H9 (cell line): ENCODE results near the gene KLRC2. TPM values are rescaled to one million over a fixed set of nuclear protein-coding genes. Genes with fewer than 3 reads are reported as not detected.
"Not testable (repeated sequence)": the region's sequence is repeated elsewhere in the genome, so short reads cannot be mapped to it uniquely, and the experiment has no call there.

Experiments
- DNase-seq: peaks from one replicate; pipeline ENCODE4 v3.0.0-alpha.2; 2017
- H2AFZ ChIP-seq: one replicate; pipeline ENCODE4 v1.6.1; 2013; ENCODE audit warnings: mild to moderate bottlenecking, low read length, control low read depth, moderate library complexity
- H2AK5ac ChIP-seq: 2 replicates; pipeline ENCODE4 v1.6.1; 2013; ENCODE audit warnings: low read length, control low read depth, mixed read lengths; ENCODE audit not compliant: insufficient read length
- H2BK120ac ChIP-seq: one replicate; pipeline ENCODE4 v1.6.1; 2013; ENCODE audit warnings: low read depth, mild to moderate bottlenecking, low read length, control low read depth, inconsistent platforms; ENCODE audit not compliant: poor library complexity, severe bottlenecking
- H2BK12ac ChIP-seq: 2 replicates; pipeline ENCODE4 v1.6.1; 2013; ENCODE audit warnings: low read length, control low read depth, mixed read lengths, low read depth; ENCODE audit not compliant: insufficient read length
- H2BK15ac ChIP-seq: 2 replicates; pipeline ENCODE4 v1.6.1; 2013; ENCODE audit warnings: low read depth, low read length, control low read depth
- H2BK20ac ChIP-seq: one replicate; pipeline ENCODE4 v1.6.1; 2013; ENCODE audit warnings: low read depth, mild to moderate bottlenecking, low read length, control low read depth, inconsistent platforms; ENCODE audit not compliant: poor library complexity, severe bottlenecking
- H2BK5ac ChIP-seq: 2 replicates; pipeline ENCODE4 v1.6.1; 2013; ENCODE audit warnings: low read length, control low read depth, mixed read lengths; ENCODE audit not compliant: insufficient read length
- H3K14ac ChIP-seq: 2 replicates; pipeline ENCODE4 v1.6.1; 2013; ENCODE audit warnings: low read length, control low read depth; ENCODE audit not compliant: insufficient read depth
- H3K18ac ChIP-seq: 2 replicates; pipeline ENCODE4 v1.6.1; 2013; ENCODE audit warnings: low read depth, mild to moderate bottlenecking, mixed read lengths, low read length, control low read depth; ENCODE audit not compliant: insufficient read length
- H3K23ac ChIP-seq: 2 replicates; pipeline ENCODE4 v1.6.1; 2013; ENCODE audit warnings: low read length, control low read depth, mixed read lengths, low read depth; ENCODE audit not compliant: insufficient read length
- H3K23me2 ChIP-seq: 2 replicates; pipeline ENCODE4 v1.6.1; 2013; ENCODE audit warnings: low read depth, mild to moderate bottlenecking, mixed read lengths, low read length, control low read depth; ENCODE audit not compliant: insufficient read length, poor library complexity, severe bottlenecking
- H3K27ac ChIP-seq: 2 replicates; pipeline ENCODE4 v1.5.1; 2013; ENCODE audit warnings: low read length, control low read depth, mixed read lengths, low read depth; ENCODE audit not compliant: insufficient read length
- H3K27me3 ChIP-seq: 2 replicates; pipeline ENCODE4 v1.6.1; 2013; ENCODE audit warnings: low read length, control low read depth, inconsistent platforms; ENCODE audit not compliant: insufficient read depth
- H3K4ac ChIP-seq: 2 replicates; pipeline ENCODE4 v1.6.1; 2013; ENCODE audit warnings: low read depth, mild to moderate bottlenecking, control low read depth, inconsistent platforms, low read length, moderate library complexity
- H3K4me1 ChIP-seq: 2 replicates; pipeline ENCODE4 v1.6.1; 2013; ENCODE audit warnings: low read length, control low read depth, inconsistent platforms; ENCODE audit not compliant: insufficient read depth
- H3K4me2 ChIP-seq: 2 replicates; pipeline ENCODE4 v1.6.1; 2013; ENCODE audit warnings: low read length, control low read depth, mixed read lengths; ENCODE audit not compliant: insufficient read length, insufficient read depth
- H3K56ac ChIP-seq: 2 replicates; pipeline ENCODE4 v1.6.1; 2013; ENCODE audit warnings: low read depth, mild to moderate bottlenecking, mixed read lengths, low read length, control low read depth; ENCODE audit not compliant: insufficient read length
- H3K79me1 ChIP-seq: 2 replicates; pipeline ENCODE4 v1.6.1; 2013; ENCODE audit warnings: low read depth, mild to moderate bottlenecking, moderate library complexity, low read length, control low read depth, inconsistent platforms; ENCODE audit not compliant: insufficient read depth, poor library complexity, severe bottlenecking
- H3K79me2 ChIP-seq: 2 replicates; pipeline ENCODE4 v1.6.1; 2013; ENCODE audit warnings: low read length, control low read depth, inconsistent platforms; ENCODE audit not compliant: insufficient read depth
- H3K9ac ChIP-seq: 2 replicates; pipeline ENCODE4 v1.6.1; 2013; ENCODE audit warnings: low read length, control low read depth, mixed read lengths; ENCODE audit not compliant: insufficient read length; ENCODE audit errors: extremely low read depth
- H3K9me3 ChIP-seq: one replicate; pipeline ENCODE4 v1.6.1; 2013; ENCODE audit warnings: low read depth, low read length, inconsistent platforms; ENCODE audit not compliant: control insufficient read depth
- H3T11ph ChIP-seq: one replicate; pipeline ENCODE4 v1.6.1; 2013; ENCODE audit warnings: mild to moderate bottlenecking, low read length, control low read depth, inconsistent platforms
- H4K20me1 ChIP-seq: one replicate; pipeline ENCODE4 v1.6.1; 2013; ENCODE audit not compliant: control insufficient read depth, insufficient read length, insufficient read depth
- H4K5ac ChIP-seq: 2 replicates; pipeline ENCODE4 v1.6.1; 2013; ENCODE audit warnings: low read depth, mild to moderate bottlenecking, mixed read lengths, low read length, control low read depth; ENCODE audit not compliant: insufficient read length
- H4K8ac ChIP-seq: replicated peaks from 2 replicates; pipeline ENCODE4 v1.6.1; 2013; ENCODE audit warnings: low read length, control low read depth, mixed read lengths, low read depth; ENCODE audit not compliant: insufficient read length
- H4K91ac ChIP-seq: 2 replicates; pipeline ENCODE4 v1.6.1; 2013; ENCODE audit warnings: low read depth, mild to moderate bottlenecking, moderate library complexity, mixed read lengths, low read length, control low read depth; ENCODE audit not compliant: insufficient read length
- H3K27ac Mint-ChIP-seq, 3 experiments: 2 replicates in 2 of 3; 3 replicates in 1 of 3; pipeline ENCODE4 v1.8.0; 2020 to 2021; ENCODE audit warnings: mixed read lengths in 3 of 3, mild to moderate bottlenecking in 1 of 3, moderate library complexity in 1 of 3
- H3K27me3 Mint-ChIP-seq: 2 replicates; pipeline ENCODE4 v1.8.0; 2021; ENCODE audit warnings: low read depth, mild to moderate bottlenecking, moderate library complexity, mixed read lengths
- H3K36me3 Mint-ChIP-seq, 3 experiments: 2 replicates in 2 of 3; 3 replicates in 1 of 3; pipeline ENCODE4 v1.8.0; 2020 to 2021; ENCODE audit warnings: low read depth in 3 of 3, mixed read lengths in 3 of 3; ENCODE audit not compliant: insufficient read depth in 1 of 3
- H3K4me1 Mint-ChIP-seq, 2 experiments: 2 replicates each; pipeline ENCODE4 v1.8.0; 2020; ENCODE audit warnings: mixed read lengths in 2 of 2
- H3K4me3 Mint-ChIP-seq, 2 experiments: 2 replicates in 1 of 2; 3 replicates in 1 of 2; pipeline ENCODE4 v1.8.0; 2020 to 2021; ENCODE audit warnings: mild to moderate bottlenecking in 2 of 2, mixed read lengths in 2 of 2, moderate library complexity in 1 of 2
- H3K9me3 Mint-ChIP-seq, 2 experiments: 2 replicates in 1 of 2; 3 replicates in 1 of 2; pipeline ENCODE4 v1.8.0; 2020; ENCODE audit warnings: mild to moderate bottlenecking in 2 of 2, mixed read lengths in 2 of 2, moderate library complexity in 1 of 2
- WGBS: extraction: QIAGEN DNeasy Blood & Tissue Kit; methylation state at CpG from one replicate; pipeline ENCODE4 v1.1.7; 2013; ENCODE audit warnings: missing lambda C conversion rate, low lambda C conversion rate, mixed read lengths; ENCODE audit not compliant: insufficient read length; ENCODE audit errors: extremely low coverage; 5-methylcytosine and 5-hydroxymethylcytosine counted together
- total RNA-seq: library from RNA; stranded (reverse); gene quantifications from 2 replicates; pipeline ENCODE4 v1.2.1, GENCODE V29; 2021

Gene KLRC2
- total RNA-seq, 1 experiment from 2014 or later = not detected

DNA sequence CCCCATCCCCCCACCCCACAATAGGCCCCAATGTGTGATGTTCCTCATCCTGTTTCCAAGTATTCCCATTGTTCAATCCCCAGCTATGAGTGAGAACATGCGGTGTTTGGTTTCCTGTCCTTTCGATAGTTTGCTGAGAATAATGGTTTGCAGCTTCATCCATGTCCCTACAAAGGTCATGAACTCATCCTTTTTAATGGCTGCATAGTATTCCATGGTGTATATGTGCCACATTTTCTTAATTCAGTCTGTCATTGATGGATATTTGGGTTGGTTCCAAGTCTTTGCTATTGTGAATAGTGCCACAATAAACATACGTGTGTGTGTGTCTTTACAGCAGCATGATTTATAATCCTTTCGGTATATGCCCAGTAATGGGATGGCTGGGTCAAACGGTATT lies 37.0 kb upstream of the KLRC2 start:
- not testable (repeated sequence) for H3K9ac ChIP-seq, H3K23ac ChIP-seq, H3T11ph ChIP-seq, H4K91ac ChIP-seq, H3K4me1 ChIP-seq, H3K9me3 ChIP-seq, H3K36me3 Mint-ChIP-seq, H3K4me3 Mint-ChIP-seq, H3K56ac ChIP-seq, H3K4ac ChIP-seq, DNase-seq, H3K23me2 ChIP-seq, H2BK12ac ChIP-seq, H4K5ac ChIP-seq, H3K18ac ChIP-seq, H4K8ac ChIP-seq, H2BK15ac ChIP-seq, H3K4me1 Mint-ChIP-seq, H3K27me3 Mint-ChIP-seq, H2BK20ac ChIP-seq, H2BK120ac ChIP-seq, H2AK5ac ChIP-seq, H3K27ac ChIP-seq, H3K4me2 ChIP-seq, H3K79me1 ChIP-seq, H3K27me3 ChIP-seq, H3K14ac ChIP-seq, H2AFZ ChIP-seq, H3K27ac Mint-ChIP-seq, H2BK5ac ChIP-seq, H4K20me1 ChIP-seq, H3K79me2 ChIP-seq
- H3K9me3 Mint-ChIP-seq = peaks cover 6 to 11% of the 10 kb centered on the region in 2 experiments
- no CpG with 5 or more reads among the region's 5 CpGs for WGBS
